H1 (cell line): ENCODE data around the gene DHRS9. TPM values are rescaled to one million over a fixed set of nuclear protein-coding genes. Genes with fewer than 3 reads are reported as not detected.

Experiments
- CTCF ChIA-PET: fragments of 300-600 bp; sonication (Branson Sonifier 250); formaldehyde crosslinking; loops from one replicate; lab custom pipeline; 2021; ENCODE audit not compliant: partially characterized antibody; lab: Charles Lee
- POLR2A ChIA-PET: fragments of 300-600 bp; sonication (Branson Sonifier 250); formaldehyde crosslinking; loops from one replicate; lab custom pipeline; 2021; ENCODE audit warnings: inconsistent platforms; ENCODE audit not compliant: partially characterized antibody; lab: Charles Lee
- DNase-seq, 2 experiments: peaks; one replicate each; pipeline versions ENCODE4 v3.0.0 to v3.0.0-alpha.2; 2010 to 2022; ENCODE audit warnings: low spot score in 2 of 2, low read depth in 1 of 2, mixed read lengths in 1 of 2
- FAIRE-seq: peaks from 2 replicates; lab custom pipeline; 2011; peaks lifted over from hg19 to GRCh38; lab: Jason Lieb, UNC
- H2AFZ ChIP-seq: 2 replicates; pipeline ENCODE4 v1.8.1; 2012; ENCODE audit warnings: low read length, inconsistent platforms
- H2AK5ac ChIP-seq: 2 replicates; pipeline ENCODE4 v1.6.1; 2013; ENCODE audit warnings: low read depth, low read length
- H2BK120ac ChIP-seq: replicated peaks from 2 replicates; pipeline ENCODE3; 2013; ENCODE audit warnings: low read depth, low read length, inconsistent platforms
- H2BK12ac ChIP-seq: 2 replicates; pipeline ENCODE4 v1.6.1; 2013; ENCODE audit warnings: low read depth, low read length
- H2BK15ac ChIP-seq: 2 replicates; pipeline ENCODE4 v1.6.1; 2013; ENCODE audit warnings: low read length
- H2BK20ac ChIP-seq: 2 replicates; pipeline ENCODE4 v1.6.1; 2013; ENCODE audit warnings: low read length
- H2BK5ac ChIP-seq: 2 replicates; pipeline ENCODE4 v1.6.1; 2013; ENCODE audit warnings: low read depth, low read length
- H3K14ac ChIP-seq: 2 replicates; pipeline ENCODE4 v1.6.1; 2013; ENCODE audit warnings: inconsistent platforms; ENCODE audit not compliant: insufficient read length
- H3K18ac ChIP-seq: 2 replicates; pipeline ENCODE4 v1.6.1; 2013; ENCODE audit warnings: low read length; ENCODE audit errors: extremely low read depth
- H3K23ac ChIP-seq: 2 replicates; pipeline ENCODE4 v1.6.1; 2013; ENCODE audit warnings: inconsistent platforms; ENCODE audit not compliant: insufficient read length
- H3K23me2 ChIP-seq: 2 replicates; pipeline ENCODE4 v1.6.1; 2013; ENCODE audit warnings: low read depth, low read length
- H3K27ac ChIP-seq: 2 replicates; pipeline ENCODE4 v1.6.1; 2011; ENCODE audit warnings: low read depth, low read length, inconsistent platforms
- H3K27me3 ChIP-seq, 4 experiments: replicated peaks in 1 of 4; 1 replicate in 1 of 4; 2 replicates in 3 of 4; pipeline versions ENCODE4 v1.6.1 to v1.8.1; 2011 to 2013; ENCODE audit warnings: low read length in 3 of 4, mild to moderate bottlenecking in 3 of 4, inconsistent platforms in 2 of 4, mixed read lengths in 2 of 4, moderate library complexity in 1 of 4; ENCODE audit not compliant: control insufficient read depth in 3 of 4, insufficient read depth in 3 of 4; ENCODE audit errors: extremely low read depth in 1 of 4
- H3K36me3 ChIP-seq, 4 experiments: 2 replicates each; pipeline versions ENCODE4 v1.6.1 to v1.8.1; 2011 to 2013; ENCODE audit warnings: mild to moderate bottlenecking in 4 of 4, low read length in 3 of 4, moderate library complexity in 2 of 4, control low read depth in 1 of 4, inconsistent platforms in 1 of 4; ENCODE audit not compliant: insufficient read depth in 4 of 4, control insufficient read depth in 2 of 4
- H3K4ac ChIP-seq: replicated peaks from 2 replicates; pipeline ENCODE3; 2013; ENCODE audit warnings: low read length, low read depth, mixed read lengths, inconsistent platforms; ENCODE audit not compliant: insufficient read length
- H3K4me1 ChIP-seq, 4 experiments: replicated peaks in 1 of 4; 1 replicate in 1 of 4; 2 replicates in 3 of 4; pipeline versions ENCODE4 v1.6.1 to v1.8.1; 2011 to 2013; ENCODE audit warnings: low read length in 3 of 4, inconsistent platforms in 2 of 4, mixed read lengths in 1 of 4; ENCODE audit not compliant: insufficient read depth in 4 of 4, control insufficient read depth in 3 of 4
- H3K4me2 ChIP-seq, 2 experiments: 2 replicates each; pipeline versions ENCODE4 v1.6.1 to v1.8.1; 2011 to 2013; ENCODE audit warnings: low read depth in 2 of 2, low read length in 2 of 2, control low read depth in 1 of 2, inconsistent platforms in 1 of 2, mild to moderate bottlenecking in 1 of 2; ENCODE audit not compliant: insufficient read depth in 1 of 2
- H3K4me3 ChIP-seq, 4 experiments: fragments of 200-600, 300-600 bp in 1 of 4; sonication (generic), shearing (Covaris generic), sonication (Bioruptor Twin) in 1 of 4; 2 replicates each; pipeline versions ENCODE4 v1.5.1 to v1.8.1; 2011 to 2016; ENCODE audit warnings: low read length in 4 of 4, low read depth in 3 of 4, control low read depth in 2 of 4, inconsistent platforms in 2 of 4, mild to moderate bottlenecking in 2 of 4, mixed read lengths in 1 of 4, moderate library complexity in 1 of 4; ENCODE audit not compliant: insufficient read depth in 2 of 4; ENCODE audit errors: extremely low read depth in 1 of 4
- H3K56ac ChIP-seq: replicated peaks from 2 replicates; pipeline ENCODE3; 2013; ENCODE audit warnings: low read depth, mild to moderate bottlenecking, mixed read lengths, low read length, inconsistent platforms; ENCODE audit not compliant: insufficient read length
- H3K79me1 ChIP-seq: 2 replicates; pipeline ENCODE4 v1.6.1; 2013; ENCODE audit warnings: low read depth, low read length, control low read depth
- H3K79me2 ChIP-seq, 2 experiments: 2 replicates each; pipeline versions ENCODE4 v1.6.1 to v1.8.1; 2012 to 2013; ENCODE audit warnings: low read length in 2 of 2, mild to moderate bottlenecking in 2 of 2, inconsistent platforms in 1 of 2; ENCODE audit not compliant: insufficient read depth in 2 of 2, control insufficient read depth in 1 of 2
- H3K9ac ChIP-seq, 4 experiments: replicated peaks in 1 of 4; 1 replicate in 1 of 4; 2 replicates in 3 of 4; pipeline versions ENCODE4 v1.6.1 to v1.8.1; 2011 to 2013; ENCODE audit warnings: low read depth in 3 of 4, low read length in 3 of 4, control low read depth in 2 of 4, mild to moderate bottlenecking in 2 of 4, moderate library complexity in 2 of 4, inconsistent platforms in 1 of 4; ENCODE audit errors: extremely low read depth in 1 of 4
- H3K9me3 ChIP-seq, 2 experiments: 2 replicates each; pipeline versions ENCODE4 v1.6.1 to v1.8.1; 2012 to 2013; ENCODE audit warnings: mild to moderate bottlenecking in 2 of 2, moderate library complexity in 2 of 2, control low read depth in 1 of 2, inconsistent platforms in 1 of 2, low read depth in 1 of 2, low read length in 1 of 2, mixed read lengths in 1 of 2; ENCODE audit not compliant: insufficient read depth in 2 of 2
- H4K20me1 ChIP-seq, 2 experiments: replicated peaks in 1 of 2; 2 replicates each; pipeline versions ENCODE3 to v1.8.1; 2011 to 2013; ENCODE audit warnings: inconsistent platforms in 2 of 2, low read length in 2 of 2, mild to moderate bottlenecking in 1 of 2; ENCODE audit not compliant: insufficient read depth in 2 of 2, control insufficient read depth in 1 of 2
- H4K5ac ChIP-seq: 2 replicates; pipeline ENCODE4 v1.6.1; 2013; ENCODE audit warnings: low read length, low read depth, mixed read lengths, inconsistent platforms; ENCODE audit not compliant: insufficient read length
- H4K8ac ChIP-seq: 2 replicates; pipeline ENCODE4 v1.8.0; 2013; ENCODE audit warnings: mild to moderate bottlenecking, moderate library complexity, low read length, inconsistent platforms; ENCODE audit not compliant: insufficient read depth; ENCODE audit errors: extremely low read depth
- H4K91ac ChIP-seq: replicated peaks from 2 replicates; pipeline ENCODE3; 2013; ENCODE audit warnings: low read length, mixed read lengths, inconsistent platforms; ENCODE audit not compliant: insufficient read length
- BCL11A ChIP-seq, 2 experiments: IDR thresholded peaks; one replicate each; pipeline ENCODE4 v1.6.1; 2011; ENCODE audit warnings: low read depth in 2 of 2, low read length in 2 of 2, mild to moderate bottlenecking in 2 of 2
- CBX5 ChIP-seq: fragments of 300-800, 300-1000 bp; sonication (generic); IDR thresholded peaks from 2 replicates; pipeline ENCODE4 v1.7.1; 2016; ENCODE audit warnings: antibody characterized with exemption, low read length, low read depth
- CBX8 ChIP-seq: fragments of 300-800, 300-1000 bp; sonication (generic); IDR thresholded peaks from 2 replicates; pipeline ENCODE4 v1.7.1; 2016; ENCODE audit warnings: low read depth, low read length, borderline replicate concordance
- CHD2 ChIP-seq: IDR thresholded peaks from 2 replicates; pipeline ENCODE4 v1.6.1; 2012; ENCODE audit warnings: low read length, improper control_type of control experiment
- GTF2F1 ChIP-seq: IDR thresholded peaks from 2 replicates; pipeline ENCODE4 v1.6.1; 2012; ENCODE audit warnings: low read depth, low read length, improper control_type of control experiment, borderline replicate concordance
- JUN ChIP-seq: IDR thresholded peaks from 2 replicates; pipeline ENCODE4 v1.6.1; 2011; ENCODE audit warnings: low read depth, mild to moderate bottlenecking, improper control_type of control experiment, low read length
- KDM4A ChIP-seq: IDR thresholded peaks from one replicate; pipeline ENCODE4 v1.7.1; 2012; ENCODE audit warnings: low read depth, mild to moderate bottlenecking, moderate library complexity, low read length, inconsistent platforms; ENCODE audit not compliant: severe bottlenecking
- POU5F1 ChIP-seq: IDR thresholded peaks from 2 replicates; pipeline ENCODE4 v1.6.1; 2011; ENCODE audit warnings: low read depth, mild to moderate bottlenecking, low read length, moderate library complexity
- RXRA ChIP-seq: IDR thresholded peaks from 2 replicates; pipeline ENCODE4 v1.6.1; 2011; ENCODE audit warnings: low read depth, mild to moderate bottlenecking, low read length, moderate library complexity; ENCODE audit not compliant: insufficient read depth
- TCF12 ChIP-seq: IDR thresholded peaks from 2 replicates; pipeline ENCODE4 v1.6.1; 2011; ENCODE audit warnings: low read depth, mild to moderate bottlenecking, low read length
- WGBS, 2 experiments: shearing (Covaris generic) in 1 of 2; methylation state at CpG; one replicate each; pipeline versions ENCODE4 v1.1.6 to v1.1.7; 2013 to 2015; ENCODE audit warnings: low lambda C conversion rate in 2 of 2, mixed read lengths in 2 of 2, inconsistent platforms in 1 of 2, low coverage in 1 of 2, missing lambda C conversion rate in 1 of 2; ENCODE audit not compliant: insufficient replicate concordance in 2 of 2, insufficient coverage in 1 of 2, insufficient read length in 1 of 2; ENCODE audit errors: extremely low coverage in 1 of 2, missing lambda C conversion rate in 1 of 2; 5-methylcytosine and 5-hydroxymethylcytosine counted together
- polyA plus RNA-seq, 7 experiments: library from polyadenylated mRNA; depleted of rRNA in 3 of 7; stranded (reverse) in 5 of 7; unstranded in 2 of 7; fragments of >200 nt in 5 of 7; fragments of 200-250 nt in 2 of 7; gene quantifications; 1 replicate in 5 of 7; 2 replicates in 1 of 7; 4 replicates in 1 of 7; pipeline versions ENCODE4 v1.2.1 to v1.2.3, GENCODE V29; 2011 to 2013; ENCODE audit warnings: missing spikeins in 2 of 7, mixed read lengths in 2 of 7
- total RNA-seq: library from RNA; stranded (reverse); fragmentation: NEBNext Ultra II Directional; extraction: Animal tissue kit (Norgen Biotek cat#: 25700); gene quantifications from 2 replicates; pipeline ENCODE4 v1.2.1, GENCODE V29; 2021
- TF ChIP-seq, protein P1 (sequence below): IDR thresholded peaks from 2 replicates; pipeline ENCODE4 v1.6.1; 2011; ENCODE audit warnings: low read depth, mild to moderate bottlenecking, low read length; ENCODE audit not compliant: insufficient read depth

The DHRS9 gene
- total and polyA plus RNA-seq, 2 of the 8 experiments (the other 6 are each of a cell fraction or from before 2014, with no cell fraction given), result not detected

DNA sequence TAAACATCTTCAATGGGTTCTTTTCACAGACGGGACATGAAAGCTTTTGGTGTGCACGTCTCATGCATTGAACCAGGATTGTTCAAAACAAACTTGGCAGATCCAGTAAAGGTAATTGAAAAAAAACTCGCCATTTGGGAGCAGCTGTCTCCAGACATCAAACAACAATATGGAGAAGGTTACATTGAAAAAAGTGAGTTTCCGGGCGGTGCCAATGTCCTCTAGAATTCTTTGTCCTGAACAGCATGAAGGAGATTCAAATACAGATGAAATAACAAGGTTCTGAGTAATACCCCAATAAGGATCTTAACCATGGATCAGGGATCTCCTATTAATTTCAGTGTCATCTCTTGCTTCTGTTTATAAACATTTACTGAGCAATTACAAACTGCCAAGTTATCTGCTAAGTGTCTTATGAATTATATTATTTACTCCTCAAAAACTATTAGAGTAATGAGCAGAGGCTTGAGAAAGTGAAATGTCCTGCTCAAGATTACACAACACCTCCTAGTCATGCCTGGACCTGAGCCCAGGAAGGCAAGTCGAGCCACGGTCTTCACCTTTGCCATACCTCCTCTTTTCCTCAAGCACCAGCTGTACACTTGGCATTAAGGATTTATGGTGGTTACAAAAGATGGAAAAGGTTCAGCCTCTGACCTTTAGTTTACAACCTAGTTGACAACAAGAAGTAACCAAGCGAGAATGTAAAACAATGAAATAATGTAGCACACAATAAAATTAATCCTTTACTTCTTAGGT lies 22.6 kb downstream of the DHRS9 start:
- H3K4me2 ChIP-seq, result no peak overlapping the region
- no peak overlapping the region for H3K4ac ChIP-seq
- H2BK120ac ChIP-seq, result no peak overlapping the region
- no peak overlapping the region for H4K5ac ChIP-seq
- H3K4me3 ChIP-seq, result no peak overlapping the region
- no peak for FAIRE-seq
- no peak overlapping the region for H3K27ac ChIP-seq
- no peaks in the 10 kb centered on the region for H3K36me3 ChIP-seq
- CTCF ChIA-PET, result no interaction called here
- no peaks in the 10 kb centered on the region; the same call in 1 of the 2 replicates for H3K23me2 ChIP-seq
- no peak overlapping the region for H3K56ac ChIP-seq
- H3K27me3 ChIP-seq, result no peaks in the 10 kb centered on the region; a peak in 2 of 7 replicates
- no peaks in the 10 kb centered on the region for H4K20me1 ChIP-seq
- H2AFZ ChIP-seq, result no peak overlapping the region
- no peak overlapping the region for H3K14ac ChIP-seq
- H3K18ac ChIP-seq, result no peak overlapping the region
- 0 out of 7 replicates have a peak, but pooled peaks cover 0 to 3% (median 0%) of the 10 kb centered on the region in 4 experiments for H3K4me1 ChIP-seq
- no peak overlapping the region for H3K9ac ChIP-seq
- H4K91ac ChIP-seq, result no peak overlapping the region
- H2BK5ac ChIP-seq, result no peak overlapping the region
- H2BK20ac ChIP-seq, result no peak overlapping the region
- no peaks in the 10 kb centered on the region for H3K79me2 ChIP-seq
- no peak overlapping the region for H4K8ac ChIP-seq
- H3K23ac ChIP-seq, result no peak overlapping the region
- H3K9me3 ChIP-seq, result no peaks in the 10 kb centered on the region
- no peaks in the 10 kb centered on the region for H3K79me1 ChIP-seq
- DNase-seq, result no peak
- TF ChIP-seq CHD2, result no peak
- TF ChIP-seq, protein P1, sequence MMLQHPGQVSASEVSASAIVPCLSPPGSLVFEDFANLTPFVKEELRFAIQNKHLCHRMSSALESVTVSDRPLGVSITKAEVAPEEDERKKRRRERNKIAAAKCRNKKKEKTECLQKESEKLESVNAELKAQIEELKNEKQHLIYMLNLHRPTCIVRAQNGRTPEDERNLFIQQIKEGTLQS, result no peak
- no peak for TF ChIP-seq RXRA
- no peak for TF ChIP-seq CBX8
- TF ChIP-seq POU5F1, result no peak
- no peak for TF ChIP-seq KDM4A
- TF ChIP-seq JUN, result no peak
- TF ChIP-seq TCF12, result no peak
- TF ChIP-seq BCL11A (IDR thresholded peaks at IDR 0.05; ENCODE audit: low read depth in 2 of 2, low read length in 2 of 2), result no peak
- no peak for TF ChIP-seq CBX5
- no peak for TF ChIP-seq GTF2F1
- no peak overlapping the region for H2BK15ac ChIP-seq
- POLR2A ChIA-PET, result no interaction called here
- no peak overlapping the region for H2AK5ac ChIP-seq
- 91% methylated on average over 8 of the region's 8 CpGs; no CpG with 5 or more reads in 1 of the 2 experiments for WGBS, 2 experiments
- no peak overlapping the region for H2BK12ac ChIP-seq
